Stimulated activated CD8-positive, alpha-beta memory T cell treated with anti-CD3 and anti-CD28 coated beads, Interleukin-4, amount 100 ng/mL, for 24 hours (primary cell): Measurements from ENCODE around the gene LGMN.

Experiments used
- DNase-seq: peaks from one replicate; pipeline ENCODE4 v3.0.0-alpha.2; 2020; ENCODE audit warnings: low read depth

The LGMN gene

DNA sequence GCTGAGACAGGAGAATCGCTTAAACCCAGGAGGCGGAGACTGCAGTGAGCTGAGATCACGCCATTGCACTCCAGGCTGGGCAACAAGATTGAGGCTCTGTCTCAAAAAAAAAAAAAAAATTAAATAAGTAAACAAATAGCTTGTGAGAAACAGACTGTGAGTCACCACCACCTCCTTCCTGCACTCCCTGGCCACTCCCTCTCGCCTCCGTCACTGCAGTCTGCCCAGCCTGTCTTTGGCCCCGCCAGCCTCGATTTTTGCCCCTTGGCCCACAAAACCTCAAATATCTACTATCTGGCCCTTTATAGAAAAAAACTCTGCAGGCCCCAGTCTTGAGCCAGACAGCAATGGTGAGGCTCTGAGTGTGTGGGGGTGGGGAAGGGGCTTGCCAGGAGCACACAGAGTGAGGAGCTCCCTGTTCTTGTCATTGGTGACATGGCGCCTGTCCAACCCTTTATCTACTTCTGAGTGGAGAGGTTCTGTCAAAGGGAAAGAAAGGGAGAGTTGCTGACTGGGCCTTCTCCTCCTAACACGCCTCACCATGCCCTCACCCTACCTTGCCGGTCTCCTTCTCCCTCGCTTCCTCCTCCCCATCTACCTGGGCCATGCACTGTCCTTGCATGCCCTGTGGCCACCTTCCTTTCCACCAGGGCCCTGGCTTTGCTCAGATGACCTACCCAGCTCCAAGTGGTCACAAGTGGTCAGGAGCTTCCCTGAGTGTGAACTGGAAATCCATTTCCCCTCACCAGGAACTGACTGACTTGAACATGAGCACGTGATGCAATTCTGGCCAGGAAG is 22.1 kb downstream of the LGMN start:
- DNase-seq = peak; percentile 22

DNA sequence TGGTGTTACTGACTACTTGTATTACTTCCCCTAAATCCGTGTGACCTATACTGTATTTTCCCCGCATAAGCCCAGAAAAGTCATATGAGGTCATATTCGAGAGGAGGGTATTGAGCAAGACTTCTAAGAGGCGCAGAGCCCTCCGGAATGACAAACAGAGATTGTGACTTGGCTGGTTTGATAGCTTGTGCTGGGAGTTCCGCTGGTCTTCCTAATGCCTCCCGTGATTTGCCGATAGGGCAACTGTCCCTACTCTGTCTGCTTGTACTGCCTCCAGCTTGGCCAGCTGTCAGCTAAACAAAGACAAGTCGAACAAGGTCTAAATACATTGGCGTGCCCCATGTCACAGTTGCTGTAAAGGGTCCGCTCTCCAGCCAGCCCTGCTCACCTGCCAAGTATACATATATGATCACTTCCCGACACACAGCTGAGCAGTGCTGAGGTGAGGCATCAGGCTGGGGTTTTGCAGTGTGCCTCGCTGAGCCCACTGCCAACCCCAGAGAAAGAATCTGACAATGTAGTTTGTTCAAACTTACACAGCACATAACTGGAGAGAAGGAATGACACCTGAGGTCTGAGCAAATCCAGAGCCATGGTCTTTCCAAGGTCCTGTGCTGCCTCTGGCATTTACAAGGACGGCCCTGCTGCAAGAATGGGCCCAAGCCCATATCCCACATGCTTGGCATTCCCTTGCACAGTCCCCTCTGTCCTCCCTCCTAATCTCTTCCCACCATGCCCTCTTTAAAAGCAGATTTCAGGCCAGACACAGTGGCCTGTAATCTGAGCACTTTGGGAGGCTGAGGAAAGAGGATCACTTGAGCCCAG is 23.7 kb downstream of the LGMN start:
- no peak for DNase-seq

- DNase-seq = no peak
Observed at GRCh38 chr14:92719890-92720323, 28.5 kb downstream of the LGMN start.

- DNase-seq = no peak
Observed at GRCh38 chr14:92719421-92719820, 29.0 kb downstream of the LGMN start.

DNA sequence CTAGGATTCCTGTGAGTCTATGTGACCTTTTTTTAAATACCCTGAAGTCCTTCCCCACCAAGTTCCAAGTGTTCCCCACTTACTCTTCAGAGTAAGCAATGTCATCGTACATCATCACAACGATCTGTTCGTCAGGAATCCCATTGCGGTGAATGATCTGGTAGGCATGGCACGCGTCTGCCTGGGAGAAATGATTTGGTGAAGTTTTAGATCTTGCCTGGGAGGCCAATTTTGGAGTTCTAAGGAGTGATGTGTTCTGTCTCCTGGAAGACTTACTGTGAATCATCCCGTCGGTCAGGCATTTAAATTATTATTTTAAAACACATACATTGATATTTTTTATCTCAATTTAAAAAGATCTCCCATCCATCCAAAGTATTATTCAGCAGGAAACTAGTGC is 29.8 kb downstream of the LGMN start:
- DNase-seq = no peak

GRCh38 chr14:92717571-92718042 is 30.8 kb downstream of the LGMN start:
- no peak for DNase-seq

DNA sequence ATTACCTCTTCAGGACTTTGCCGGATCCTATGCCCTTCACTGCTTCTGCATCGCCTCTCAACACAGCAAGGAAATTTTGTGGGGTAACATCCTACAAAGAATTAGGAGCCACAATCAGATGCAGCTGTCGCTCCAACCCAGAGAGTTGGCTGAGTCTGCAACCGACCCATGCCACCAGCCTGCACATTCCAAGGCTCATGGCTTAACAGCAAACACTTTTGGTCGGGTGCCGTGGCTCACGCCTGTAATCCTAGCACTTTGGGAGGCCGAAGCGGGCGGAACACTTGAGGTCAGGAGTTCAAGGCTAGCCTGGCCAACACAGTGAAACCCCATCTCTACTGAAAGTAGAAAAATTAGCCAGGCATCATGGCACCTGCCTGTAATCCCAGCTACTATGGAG is 32.3 kb downstream of the LGMN start:
- no peak for DNase-seq

DNA sequence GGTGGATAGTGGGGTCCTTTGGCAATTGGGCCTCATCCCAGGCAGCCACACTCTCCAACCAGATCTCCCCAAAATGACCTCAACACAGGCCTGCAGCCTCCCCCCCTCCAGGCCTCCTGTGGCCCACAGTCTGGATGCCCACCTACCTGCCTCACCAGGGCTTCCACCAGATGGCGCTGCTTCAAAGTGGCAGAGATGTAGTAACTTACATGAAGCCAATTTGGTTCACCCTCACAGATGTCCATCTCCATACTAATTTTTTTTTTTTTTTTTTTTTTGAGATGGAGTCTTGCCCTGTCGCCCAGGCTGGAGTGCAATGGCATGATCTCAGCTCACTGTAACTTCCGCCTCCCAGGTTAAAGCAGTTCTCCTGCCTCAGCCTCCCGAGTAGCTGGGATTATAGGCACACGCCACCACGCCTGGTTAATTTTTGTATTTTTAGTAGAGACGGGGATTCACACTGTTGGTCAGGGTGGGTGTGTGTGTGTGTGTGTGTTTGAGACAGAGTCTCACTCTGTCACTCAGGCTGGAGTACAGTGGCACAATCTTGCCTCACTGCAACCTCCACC is 33.6 kb downstream of the LGMN start:
- peak; percentile 74 for DNase-seq

- no peak for DNase-seq
Observed at GRCh38 chr14:92712654-92713051, 35.8 kb downstream of the LGMN start.

DNA sequence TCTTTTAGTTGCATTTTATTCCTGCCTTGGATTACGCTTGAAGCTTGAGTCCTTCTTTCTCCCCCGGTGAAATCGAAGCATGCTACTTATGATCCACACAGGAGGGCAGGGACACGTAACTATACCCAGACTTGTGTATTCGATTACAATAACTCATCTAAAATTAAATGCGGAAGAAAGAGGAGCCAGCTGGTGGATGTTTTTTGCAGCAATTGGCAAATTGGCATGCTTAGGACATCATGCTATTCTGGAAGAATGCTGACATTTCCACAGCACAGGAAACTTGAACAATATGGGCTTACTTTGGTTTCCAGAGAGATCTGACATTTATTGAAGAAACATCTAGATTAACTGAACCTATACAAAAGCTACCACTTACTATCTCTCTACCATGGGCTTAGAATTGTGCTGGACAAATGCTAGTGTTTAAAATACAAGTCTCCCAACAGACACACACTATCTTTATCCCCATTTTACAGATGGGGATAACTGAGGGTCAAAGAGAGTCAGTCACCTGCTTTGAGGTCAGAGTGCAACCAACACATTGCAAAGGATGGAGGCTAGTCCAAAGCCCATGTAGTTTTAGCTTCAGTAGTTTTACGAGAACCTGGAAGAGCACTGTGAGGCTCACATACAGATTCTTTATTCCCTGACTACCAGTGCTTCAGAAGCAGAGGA is 36.3 kb downstream of the LGMN start:
- DNase-seq = no peak

DNA sequence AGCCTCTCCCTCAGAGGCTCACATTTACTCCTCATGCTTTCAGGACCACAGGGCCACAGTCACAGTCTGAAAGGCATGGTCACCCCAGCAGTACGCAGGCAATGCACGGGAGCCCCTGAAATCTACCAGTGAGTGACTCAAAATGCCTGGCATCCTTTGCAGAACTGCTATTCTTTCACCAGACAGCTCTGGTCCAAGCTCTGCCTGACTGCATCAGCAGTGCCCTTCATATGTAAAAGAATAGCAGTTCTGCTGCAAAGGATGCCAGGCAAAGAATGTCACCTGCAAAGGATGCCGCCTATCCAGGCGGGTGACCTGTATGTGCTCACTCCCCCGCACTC is 38.5 kb downstream of the LGMN start:
- no peak for DNase-seq

- DNase-seq = no peak
Observed at GRCh38 chr14:92709340-92710000, 39.0 kb downstream of the LGMN start.

GRCh38 chr14:92706386-92706785 is 42.0 kb downstream of the LGMN start:
- no peak for DNase-seq

DNA sequence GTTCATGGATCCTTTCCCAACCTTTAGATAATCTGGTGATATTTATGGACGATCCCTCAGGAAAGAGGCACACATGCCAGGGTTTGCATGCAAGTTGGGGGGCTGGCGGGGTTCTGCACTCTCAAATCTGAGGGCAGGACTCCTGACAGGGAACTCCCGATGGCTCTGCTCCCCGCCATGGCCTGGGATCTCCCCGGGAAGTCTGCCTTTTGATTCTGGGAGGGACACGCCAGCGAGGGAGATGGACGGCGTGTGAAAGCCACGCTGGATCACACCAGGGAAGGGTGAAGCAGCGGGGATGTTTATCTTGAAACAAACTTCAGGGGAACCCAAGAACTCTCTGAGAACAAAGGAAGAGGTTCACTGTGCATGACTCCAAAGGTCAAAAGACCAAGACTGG is 43.6 kb downstream of the LGMN start:
- no peak for DNase-seq

DNA sequence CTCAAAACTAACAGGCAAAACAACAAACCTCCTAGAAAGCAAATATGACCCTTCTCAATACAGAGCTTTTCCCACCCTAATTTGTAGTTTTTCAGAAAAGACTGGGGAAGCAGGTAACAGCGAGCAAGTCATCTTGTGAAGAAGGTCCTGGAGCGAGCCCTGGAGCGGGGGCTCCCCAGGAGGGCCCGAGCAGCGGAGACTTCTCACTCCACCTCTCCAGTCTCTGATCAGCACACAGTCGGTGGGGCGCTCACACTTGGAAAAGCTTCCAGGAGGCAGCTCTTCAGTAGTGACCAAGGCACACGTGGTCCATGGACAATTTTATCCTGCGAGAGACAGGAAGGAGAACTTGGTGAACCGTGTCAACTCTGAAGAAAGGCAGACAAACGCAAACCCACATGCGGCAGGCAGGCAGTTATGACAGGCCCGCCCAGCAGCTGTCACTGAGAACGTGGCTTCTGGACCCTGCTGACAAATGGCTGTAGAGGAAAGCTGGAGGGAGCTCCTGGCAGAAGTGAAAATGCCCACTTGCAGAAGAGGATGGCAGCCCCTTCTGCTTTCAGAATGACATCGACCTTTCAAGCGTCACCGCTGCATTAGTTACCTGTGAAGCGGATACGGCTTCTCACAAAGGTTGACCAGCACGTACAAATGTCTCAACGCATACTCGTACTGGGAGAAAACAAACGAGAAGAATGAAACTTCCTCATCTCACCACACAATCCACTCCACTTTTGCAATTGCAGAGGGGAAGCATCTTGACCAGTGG is 44.2 kb downstream of the LGMN start:
- no peak for DNase-seq

- DNase-seq = no peak
Observed at GRCh38 chr14:92703516-92703915, 44.9 kb downstream of the LGMN start.

- DNase-seq = no peak
Observed at GRCh38 chr14:92702441-92702918, 45.9 kb downstream of the LGMN start.

DNA sequence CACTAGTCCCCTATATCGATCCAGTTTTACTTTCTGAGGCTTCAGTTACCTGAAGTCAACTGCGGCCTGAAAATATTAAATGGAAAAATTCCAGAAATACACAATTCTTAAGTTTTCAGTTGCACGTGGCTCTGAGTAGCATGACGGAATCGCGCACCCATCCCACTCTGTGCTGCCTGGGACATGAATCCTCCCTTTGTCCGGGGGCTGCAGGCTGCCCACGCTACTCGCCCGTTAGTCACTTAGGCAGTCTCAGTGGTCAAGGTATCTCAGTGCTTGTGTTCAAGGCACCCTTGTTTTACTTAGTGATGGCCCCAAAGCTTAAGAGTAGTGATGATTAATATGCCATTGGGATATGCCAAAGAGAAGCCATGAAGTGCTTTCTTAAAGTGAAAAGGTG is 46.6 kb downstream of the LGMN start:
- no peak for DNase-seq

DNA sequence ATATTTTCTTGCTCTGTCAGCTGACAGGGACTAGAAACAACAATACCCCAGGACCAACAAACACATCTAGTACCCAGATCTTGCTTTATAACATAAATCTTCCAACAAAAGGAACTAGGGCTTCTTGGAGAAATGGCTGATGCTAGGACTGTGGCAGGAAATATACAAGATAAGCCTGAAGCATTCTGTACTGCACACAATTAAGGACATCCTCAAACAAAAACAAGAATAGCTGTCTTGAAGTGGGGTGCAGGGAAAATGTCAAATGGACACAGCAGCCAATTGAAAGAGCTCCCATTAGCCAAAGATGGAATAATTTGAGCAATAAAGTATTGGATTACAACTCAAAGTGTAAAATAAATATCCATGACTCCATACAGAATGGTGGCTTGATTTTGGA is 50.0 kb downstream of the LGMN start:
- DNase-seq = no peak

GRCh38 chr14:92696366-92696765 is 52.1 kb downstream of the LGMN start:
- no peak for DNase-seq

- DNase-seq = no peak
Observed at GRCh38 chr14:92695562-92695961, 52.9 kb downstream of the LGMN start.
